HepG2 (cell line): ENCODE measurements around the gene PPIC. TPM values are rescaled to one million over a fixed set of nuclear protein-coding genes. Genes with fewer than 3 reads are reported as not detected.

Experiments used
- ATAC-seq: fragments of 200-7000 bp; cut with Tn5 transposase; 3 replicates; pipeline ENCODE4 v1.9.1; 2020; ENCODE audit warnings: mild to moderate bottlenecking, moderate library complexity
- BruUV-seq: library from RNA; stranded (reverse); fragments of 400-500 nt; replicated peaks from 2 replicates; lab custom pipeline; 2021; lab: Mats Ljungman, UMichigan
- CTCF ChIA-PET: fragments of 300-600 bp; formaldehyde crosslinking; extraction: SDS; loops from one replicate; lab custom pipeline; 2021; ENCODE audit warnings: low total read pairs, inconsistent platforms, low intra/inter-chr PET ratio; lab: Yijun Ruan, JAX
- POLR2A ChIA-PET: fragments of 350-600 bp; sonication (Branson Sonifier 250); formaldehyde crosslinking; loops from one replicate; lab custom pipeline; 2020; ENCODE audit warnings: antibody characterized with exemption, inconsistent platforms; lab: Yijun Ruan, JAX
- DNase-seq: peaks from one replicate; pipeline ENCODE4 v3.0.0-alpha.2; 2015; ENCODE audit warnings: low spot score
- FAIRE-seq: peaks from 3 replicates; lab custom pipeline; 2011; peaks lifted over from hg19 to GRCh38; lab: Jason Lieb, UNC
- H2AFZ ChIP-seq: one replicate; pipeline ENCODE4 v1.6.1; 2011; ENCODE audit warnings: low read length, inconsistent platforms
- H3K27ac ChIP-seq: fragments of 300-600 bp; 3 replicates; pipeline ENCODE4 v1.8.0; 2011; ENCODE audit warnings: mixed run types, mild to moderate bottlenecking, mixed read lengths, low read length, inconsistent platforms; ENCODE audit not compliant: insufficient read depth; ENCODE audit errors: extremely low read length
- H3K27me3 ChIP-seq, 2 experiments: fragments of 200-600 bp in 1 of 2; 2 replicates in 1 of 2; 3 replicates in 1 of 2; pipeline versions ENCODE4 v1.6.0 to v1.8.0; 2011; ENCODE audit warnings: low read length in 2 of 2, mild to moderate bottlenecking in 2 of 2, moderate library complexity in 2 of 2, inconsistent platforms in 1 of 2; ENCODE audit not compliant: insufficient read depth in 2 of 2, control insufficient read depth in 1 of 2
- H3K36me3 ChIP-seq, 2 experiments: fragments of 200-600 bp in 1 of 2; replicated peaks in 1 of 2; 2 replicates in 1 of 2; 3 replicates in 1 of 2; pipeline versions ENCODE4 v1.5.1 to v1.8.0; 2011; ENCODE audit warnings: low read length in 2 of 2, inconsistent platforms in 1 of 2; ENCODE audit not compliant: insufficient read depth in 2 of 2, control insufficient read depth in 1 of 2
- H3K4me1 ChIP-seq: 2 replicates; pipeline ENCODE4 v1.5.1; 2012; ENCODE audit warnings: low read length, inconsistent platforms; ENCODE audit not compliant: insufficient read depth
- H3K4me2 ChIP-seq: 2 replicates; pipeline ENCODE4 v1.6.0; 2011; ENCODE audit warnings: low read depth, low read length, inconsistent platforms
- H3K4me3 ChIP-seq, 3 experiments: fragments of 200-600 bp in 1 of 3; sonication (generic), shearing (Covaris generic) in 1 of 3; replicated peaks in 1 of 3; 2 replicates each; pipeline ENCODE4 v1.5.1; 2011 to 2016; ENCODE audit warnings: low read length in 3 of 3, inconsistent platforms in 2 of 3, low read depth in 2 of 3, mild to moderate bottlenecking in 2 of 3, control low read depth in 1 of 3, mixed read lengths in 1 of 3; ENCODE audit not compliant: insufficient read depth in 1 of 3
- H3K79me2 ChIP-seq: one replicate; pipeline ENCODE4 v1.6.1; 2011; ENCODE audit warnings: low read length, inconsistent platforms; ENCODE audit not compliant: insufficient read depth
- H3K9ac ChIP-seq: 2 replicates; pipeline ENCODE4 v1.6.0; 2011; ENCODE audit warnings: mild to moderate bottlenecking, low read depth, low read length, inconsistent platforms; ENCODE audit not compliant: insufficient read depth
- H3K9me3 ChIP-seq: 2 replicates; pipeline ENCODE4 v1.5.1; 2012; ENCODE audit warnings: mild to moderate bottlenecking, low read length
- H4K20me1 ChIP-seq: 2 replicates; pipeline ENCODE4 v1.6.0; 2011; ENCODE audit warnings: inconsistent platforms, mild to moderate bottlenecking, low read length, moderate library complexity; ENCODE audit not compliant: insufficient read depth
- ATF7-NPFF ChIP-seq: sonication (generic); formaldehyde crosslinking; IDR thresholded peaks from 2 replicates; pipeline ENCODE4 v1.8.1; 2023; ENCODE audit warnings: mild to moderate bottlenecking, low read depth, missing genetic modification reagents, moderate library complexity
- FOXK1 ChIP-seq: sonication (generic); formaldehyde crosslinking; IDR thresholded peaks from 2 replicates; pipeline ENCODE4 v1.4.0; 2020; ENCODE audit warnings: low read depth, missing genetic modification reagents, borderline replicate concordance
- MTA1 ChIP-seq: sonication (generic); formaldehyde crosslinking; IDR thresholded peaks from 2 replicates; pipeline ENCODE4 v1.4.0; 2020; ENCODE audit warnings: missing genetic modification reagents, mild to moderate bottlenecking, borderline replicate concordance
- TAF15 ChIP-seq: fragments of 200-400 bp; formaldehyde crosslinking; IDR thresholded peaks from one replicate; pipeline ENCODE4 v1.6.1; 2018; ENCODE audit warnings: mild to moderate bottlenecking, low read depth, low read length; ENCODE audit not compliant: poor library complexity, severe bottlenecking
- ZBTB20 ChIP-seq: sonication (generic); formaldehyde crosslinking; IDR thresholded peaks from 2 replicates; pipeline ENCODE4 v1.8.1; 2023; ENCODE audit warnings: missing genetic modification reagents, low read depth, mild to moderate bottlenecking, borderline replicate concordance
- ZNF12 ChIP-seq: sonication (generic); formaldehyde crosslinking; IDR thresholded peaks from 2 replicates; pipeline ENCODE4 v1.5.0; 2020; ENCODE audit warnings: missing genetic modification reagents
- ZNF138 ChIP-seq: sonication (generic); formaldehyde crosslinking; IDR thresholded peaks from 2 replicates; pipeline ENCODE4 v1.5.0; 2020; ENCODE audit warnings: mild to moderate bottlenecking, low read depth, missing genetic modification reagents
- ZNF782 ChIP-seq: sonication (generic); formaldehyde crosslinking; IDR thresholded peaks from 2 replicates; pipeline ENCODE4 v1.4.0; 2020; ENCODE audit warnings: missing genetic modification reagents, mild to moderate bottlenecking, borderline replicate concordance
- ZNF883 ChIP-seq: sonication (generic); formaldehyde crosslinking; IDR thresholded peaks from 2 replicates; pipeline ENCODE4 v1.5.1; 2020; ENCODE audit warnings: mild to moderate bottlenecking, missing genetic modification reagents; ENCODE audit errors: not compliant biosample characterization
- WGBS: methylation state at CpG from one replicate; pipeline ENCODE4 v1.1.6; 2017; ENCODE audit warnings: low lambda C conversion rate; 5-methylcytosine and 5-hydroxymethylcytosine counted together
- in situ Hi-C: cut with HindIII; loops from 2 replicates; pipeline ENCODE4 v1.10.0; 2017; ENCODE audit warnings: low pct_unique_long_range_greater_than_20kb; ENCODE audit not compliant: extremely low pct_ligation_motif_present
- intact Hi-C: fragments of 100-400 bp; cut with micrococcal nuclease; formaldehyde crosslinking; loops from one replicate; pipeline ENCODE4 v1.10.0; 2022; ENCODE audit not compliant: unreplicated experiment
- polyA plus RNA-seq, 8 experiments: library from polyadenylated mRNA; depleted of rRNA in 3 of 8; stranded (reverse) in 7 of 8; unstranded in 1 of 8; fragments of >200 nt; fragmentation: Illumina TruSeq in 4 of 8; extraction: Trizol in 4 of 8; gene quantifications; 2 replicates each; pipeline versions ENCODE4 v1.2.1 to v1.2.3, GENCODE V29; 2011 to 2016; ENCODE audit warnings: low read depth in 4 of 8, missing spikeins in 1 of 8, mixed read lengths in 1 of 8; ENCODE audit not compliant: insufficient read depth in 1 of 8
- total RNA-seq, 5 experiments: library from RNA; depleted of rRNA; stranded (reverse); fragments of >200 nt; fragmentation: Illumina TruSeq; extraction: Trizol; gene quantifications; 2 replicates each; pipeline ENCODE4 v1.2.3, GENCODE V29; 2016; ENCODE audit warnings: low read depth in 1 of 5
- TF ChIP-seq, protein P1 (sequence below): sonication (generic); formaldehyde crosslinking; IDR thresholded peaks from 2 replicates; pipeline ENCODE4 v1.8.0; 2022; ENCODE audit warnings: low read depth, missing genetic modification reagents
- TF ChIP-seq, protein P2 (sequence below): sonication (generic); formaldehyde crosslinking; IDR thresholded peaks from 2 replicates; pipeline ENCODE4 v1.4.0; 2020; ENCODE audit warnings: missing genetic modification reagents
- TF ChIP-seq, protein P3 (sequence below): sonication (generic); formaldehyde crosslinking; IDR thresholded peaks from 2 replicates; pipeline ENCODE4 v1.5.1; 2020; ENCODE audit warnings: mild to moderate bottlenecking, missing genetic modification reagents, borderline replicate concordance

The PPIC gene
- total and polyA plus RNA-seq, 2 of the 13 experiments (the other 11 are each of a cell fraction or from before 2014, with no cell fraction given) = 6.2 to 17.2 TPM

DNA sequence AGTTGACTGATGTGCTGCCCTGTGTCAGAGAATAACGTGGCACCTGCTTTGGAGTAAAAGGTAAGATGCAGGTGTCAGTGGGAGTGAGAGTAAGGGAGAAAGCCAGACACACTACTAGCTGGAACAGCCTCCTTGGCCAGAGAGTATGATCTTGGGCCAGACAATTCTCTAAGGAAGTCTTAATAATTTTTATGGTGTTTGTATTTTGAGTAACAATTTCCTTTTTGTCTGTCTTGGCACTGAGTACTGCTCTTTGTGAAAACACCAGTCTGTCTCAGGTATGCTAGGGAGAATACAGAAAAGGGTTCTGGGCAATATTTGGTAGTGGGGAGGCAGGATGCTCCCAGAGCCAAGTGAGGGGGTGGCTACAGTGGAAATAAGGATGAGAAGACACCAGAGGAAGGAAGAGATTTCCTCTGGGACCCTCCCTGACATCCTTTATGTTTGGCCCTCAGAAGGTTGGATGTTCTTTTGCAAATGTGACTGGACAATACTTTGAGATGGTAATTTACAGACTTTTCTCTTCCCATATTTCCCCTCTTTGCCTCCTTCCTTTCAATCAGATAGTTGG is 31.9 kb upstream of the PPIC start:
- no peak for ATAC-seq
- H3K4me2 ChIP-seq = no peak overlapping the region

More for the DNA sequence above, 31.9 kb upstream of the PPIC start:
- Histone ChIP-seq H3K79me2 (no peaks in the 10 kb centered on the region), H4K20me1 (no peaks in the 10 kb centered on the region), H3K36me3 (no peaks in the 10 kb centered on the region), H3K27me3 (no peaks in the 10 kb centered on the region), H3K4me3 (no peak overlapping the region), H3K9ac (no peak overlapping the region), H3K27ac (no peak overlapping the region), H3K4me1 (no peaks in the 10 kb centered on the region), H3K9me3 (no peaks in the 10 kb centered on the region), H2AFZ (no peak overlapping the region)
- ChIA-PET CTCF (no interaction called here), POLR2A (no interaction called here)
- WGBS = 0% methylated on average over 1 of the region's 1 CpG
- no peak for TF ChIP-seq TAF15
- no peak for TF ChIP-seq ZNF138 (CRISPR knock-in tag)
- TF ChIP-seq ZNF883 (CRISPR knock-in tag) = no peak
- TF ChIP-seq, protein P1, sequence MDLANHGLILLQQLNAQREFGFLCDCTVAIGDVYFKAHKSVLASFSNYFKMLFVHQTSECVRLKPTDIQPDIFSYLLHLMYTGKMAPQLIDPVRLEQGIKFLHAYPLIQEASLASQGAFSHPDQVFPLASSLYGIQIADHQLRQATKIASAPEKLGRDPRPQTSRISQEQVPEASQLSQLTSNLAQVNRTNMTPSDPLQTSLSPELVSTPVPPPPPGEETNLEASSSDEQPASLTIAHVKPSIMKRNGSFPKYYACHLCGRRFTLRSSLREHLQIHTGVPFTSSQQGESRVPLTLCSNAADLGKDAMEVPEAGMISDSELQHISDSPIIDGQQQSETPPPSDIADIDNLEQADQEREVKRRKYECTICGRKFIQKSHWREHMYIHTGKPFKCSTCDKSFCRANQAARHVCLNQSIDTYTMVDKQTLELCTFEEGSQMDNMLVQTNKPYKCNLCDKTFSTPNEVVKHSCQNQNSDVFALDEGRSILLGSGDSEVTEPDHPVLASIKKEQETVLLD (CRISPR knock-in tag) = no peak
- TF ChIP-seq FOXK1 (CRISPR knock-in tag) = no peak
- TF ChIP-seq, protein P2, sequence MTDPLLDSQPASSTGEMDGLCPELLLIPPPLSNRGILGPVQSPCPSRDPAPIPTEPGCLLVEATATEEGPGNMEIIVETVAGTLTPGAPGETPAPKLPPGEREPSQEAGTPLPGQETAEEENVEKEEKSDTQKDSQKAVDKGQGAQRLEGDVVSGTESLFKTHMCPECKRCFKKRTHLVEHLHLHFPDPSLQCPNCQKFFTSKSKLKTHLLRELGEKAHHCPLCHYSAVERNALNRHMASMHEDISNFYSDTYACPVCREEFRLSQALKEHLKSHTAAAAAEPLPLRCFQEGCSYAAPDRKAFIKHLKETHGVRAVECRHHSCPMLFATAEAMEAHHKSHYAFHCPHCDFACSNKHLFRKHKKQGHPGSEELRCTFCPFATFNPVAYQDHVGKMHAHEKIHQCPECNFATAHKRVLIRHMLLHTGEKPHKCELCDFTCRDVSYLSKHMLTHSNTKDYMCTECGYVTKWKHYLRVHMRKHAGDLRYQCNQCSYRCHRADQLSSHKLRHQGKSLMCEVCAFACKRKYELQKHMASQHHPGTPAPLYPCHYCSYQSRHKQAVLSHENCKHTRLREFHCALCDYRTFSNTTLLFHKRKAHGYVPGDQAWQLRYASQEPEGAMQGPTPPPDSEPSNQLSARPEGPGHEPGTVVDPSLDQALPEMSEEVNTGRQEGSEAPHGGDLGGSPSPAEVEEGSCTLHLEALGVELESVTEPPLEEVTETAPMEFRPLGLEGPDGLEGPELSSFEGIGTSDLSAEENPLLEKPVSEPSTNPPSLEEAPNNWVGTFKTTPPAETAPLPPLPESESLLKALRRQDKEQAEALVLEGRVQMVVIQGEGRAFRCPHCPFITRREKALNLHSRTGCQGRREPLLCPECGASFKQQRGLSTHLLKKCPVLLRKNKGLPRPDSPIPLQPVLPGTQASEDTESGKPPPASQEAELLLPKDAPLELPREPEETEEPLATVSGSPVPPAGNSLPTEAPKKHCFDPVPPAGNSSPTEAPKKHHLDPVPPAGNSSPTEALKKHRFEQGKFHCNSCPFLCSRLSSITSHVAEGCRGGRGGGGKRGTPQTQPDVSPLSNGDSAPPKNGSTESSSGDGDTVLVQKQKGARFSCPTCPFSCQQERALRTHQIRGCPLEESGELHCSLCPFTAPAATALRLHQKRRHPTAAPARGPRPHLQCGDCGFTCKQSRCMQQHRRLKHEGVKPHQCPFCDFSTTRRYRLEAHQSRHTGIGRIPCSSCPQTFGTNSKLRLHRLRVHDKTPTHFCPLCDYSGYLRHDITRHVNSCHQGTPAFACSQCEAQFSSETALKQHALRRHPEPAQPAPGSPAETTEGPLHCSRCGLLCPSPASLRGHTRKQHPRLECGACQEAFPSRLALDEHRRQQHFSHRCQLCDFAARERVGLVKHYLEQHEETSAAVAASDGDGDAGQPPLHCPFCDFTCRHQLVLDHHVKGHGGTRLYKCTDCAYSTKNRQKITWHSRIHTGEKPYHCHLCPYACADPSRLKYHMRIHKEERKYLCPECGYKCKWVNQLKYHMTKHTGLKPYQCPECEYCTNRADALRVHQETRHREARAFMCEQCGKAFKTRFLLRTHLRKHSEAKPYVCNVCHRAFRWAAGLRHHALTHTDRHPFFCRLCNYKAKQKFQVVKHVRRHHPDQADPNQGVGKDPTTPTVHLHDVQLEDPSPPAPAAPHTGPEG (CRISPR knock-in tag) = no peak
- no peak for TF ChIP-seq MTA1 (CRISPR knock-in tag)
- TF ChIP-seq, protein P3, sequence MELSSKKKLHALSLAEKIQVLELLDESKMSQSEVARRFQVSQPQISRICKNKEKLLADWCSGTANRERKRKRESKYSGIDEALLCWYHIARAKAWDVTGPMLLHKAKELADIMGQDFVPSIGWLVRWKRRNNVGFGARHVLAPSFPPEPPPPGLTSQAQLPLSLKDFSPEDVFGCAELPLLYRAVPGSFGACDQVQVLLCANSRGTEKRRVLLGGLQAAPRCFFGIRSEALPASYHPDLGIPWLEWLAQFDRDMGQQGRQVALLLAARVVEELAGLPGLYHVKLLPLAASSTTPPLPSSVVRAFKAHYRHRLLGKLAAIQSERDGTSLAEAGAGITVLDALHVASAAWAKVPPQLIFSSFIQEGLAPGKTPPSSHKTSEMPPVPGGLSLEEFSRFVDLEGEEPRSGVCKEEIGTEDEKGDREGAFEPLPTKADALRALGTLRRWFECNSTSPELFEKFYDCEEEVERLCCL (CRISPR knock-in tag) = no peak
- TF ChIP-seq ZBTB20 (CRISPR knock-in tag) = no peak
- TF ChIP-seq ZNF782 (CRISPR knock-in tag) = no peak
- no peak for TF ChIP-seq ATF7-NPFF
- TF ChIP-seq ZNF12 (CRISPR knock-in tag) = no peak
- in situ Hi-C loops = no loop called here
- DNase-seq (no peak), FAIRE-seq (no peak)
- BruUV-seq = no TSS peak
- intact Hi-C loops = no loop called here
